ENCODE data around the gene EIF4EBP2.

Gene EIF4EBP2

GRCh38 chr10:70433581-70434280, 29.8 kb downstream of the EIF4EBP2 start:
- DNase-seq = no peak

GRCh38 chr10:70435241-70436085, 31.5 kb downstream of the EIF4EBP2 start:
- no peak for DNase-seq

GRCh38 chr10:70437721-70438120, 33.8 kb downstream of the EIF4EBP2 start:
- DNase-seq = no peak

GRCh38 chr10:70440296-70441160, 36.6 kb downstream of the EIF4EBP2 start:
- DNase-seq = no peak

- no peak for DNase-seq
Measured at GRCh38 chr10:70441161-70441894, 37.4 kb downstream of the EIF4EBP2 start, which contains the start of gene NODAL. TSS of gene NODAL (minus strand) at chr10:70441681. CDS start at chr10:70441667, 14 bp downstream.

GRCh38 chr10:70441895-70442309, 38.0 kb downstream of the EIF4EBP2 start:
- DNase-seq = no peak

- DNase-seq = no peak
Measured at GRCh38 chr10:70442332-70442988, 38.5 kb downstream of the EIF4EBP2 start.

- no peak for DNase-seq
Measured at GRCh38 chr10:70444744-70445143, 40.8 kb downstream of the EIF4EBP2 start.

GRCh38 chr10:70445718-70446657, 42.0 kb downstream of the EIF4EBP2 start:
- DNase-seq = no peak

GRCh38 chr10:70448236-70448635, 44.3 kb downstream of the EIF4EBP2 start:
- DNase-seq = no peak

- no peak for DNase-seq
Measured at GRCh38 chr10:70455213-70455630, 51.3 kb downstream of the EIF4EBP2 start.

GRCh38 chr10:70456164-70456563, 52.2 kb downstream of the EIF4EBP2 start:
- DNase-seq = no peak

GRCh38 chr10:70457759-70458305, 53.9 kb downstream of the EIF4EBP2 start:
- DNase-seq = no peak

GRCh38 chr10:70458329-70459060, 54.5 kb downstream of the EIF4EBP2 start:
- no peak for DNase-seq

- no peak for DNase-seq
Measured at GRCh38 chr10:70459061-70459773, 55.3 kb downstream of the EIF4EBP2 start.

- no peak for DNase-seq
Measured at GRCh38 chr10:70459774-70460490, 56.0 kb downstream of the EIF4EBP2 start.

- peak; percentile 21 for DNase-seq
Measured at GRCh38 chr10:70461397-70462348, 57.7 kb downstream of the EIF4EBP2 start.
